Astrocyte (in vitro differentiated cells and primary cell): ENCODE results near the gene PTPRN2. TPM values are rescaled to one million over a fixed set of nuclear protein-coding genes. Genes with fewer than 3 reads are reported as not detected.

ENCODE experiments used
- DNase-seq: peaks from one replicate; pipeline ENCODE4 v3.0.0-alpha.2; 2010; ENCODE audit warnings: low read depth
- FAIRE-seq: peaks from 2 replicates; lab custom pipeline; 2011; peaks lifted over from hg19 to GRCh38; lab: Jason Lieb, UNC
- H2AFZ ChIP-seq: 2 replicates; pipeline ENCODE4 v1.6.0; 2012; ENCODE audit warnings: low read depth, low read length, inconsistent platforms
- H3K27ac ChIP-seq: 2 replicates; pipeline ENCODE4 v1.5.1; 2011; ENCODE audit warnings: low read depth, low read length, inconsistent platforms
- H3K27me3 ChIP-seq: 2 replicates; pipeline ENCODE4 v1.6.0; 2011; ENCODE audit warnings: low read length, inconsistent platforms; ENCODE audit not compliant: insufficient read depth
- H3K36me3 ChIP-seq: 2 replicates; pipeline ENCODE4 v1.5.1; 2011; ENCODE audit warnings: low read length, inconsistent platforms; ENCODE audit not compliant: insufficient read depth
- H3K4me1 ChIP-seq: 2 replicates; pipeline ENCODE4 v1.5.1; 2011; ENCODE audit warnings: low read length, inconsistent platforms; ENCODE audit not compliant: insufficient read depth
- H3K4me2 ChIP-seq: 2 replicates; pipeline ENCODE4 v1.6.0; 2012; ENCODE audit warnings: low read length, inconsistent platforms
- H3K4me3 ChIP-seq: 2 replicates; pipeline ENCODE4 v1.5.1; 2011; ENCODE audit warnings: low read depth, mild to moderate bottlenecking, low read length, inconsistent platforms; ENCODE audit not compliant: insufficient read depth
- H3K79me2 ChIP-seq: 2 replicates; pipeline ENCODE4 v1.6.0; 2012; ENCODE audit warnings: mild to moderate bottlenecking, low read length, inconsistent platforms; ENCODE audit not compliant: insufficient read depth
- H3K9ac ChIP-seq: 2 replicates; pipeline ENCODE4 v1.6.0; 2012; ENCODE audit warnings: mild to moderate bottlenecking, low read length, inconsistent platforms
- H3K9me3 ChIP-seq: 2 replicates; pipeline ENCODE4 v1.5.1; 2012; ENCODE audit warnings: low read depth, mild to moderate bottlenecking, low read length, inconsistent platforms; ENCODE audit not compliant: insufficient read depth
- H4K20me1 ChIP-seq: 2 replicates; pipeline ENCODE4 v1.6.0; 2012; ENCODE audit warnings: low read length, inconsistent platforms; ENCODE audit not compliant: insufficient read depth
- H3K27ac Mint-ChIP-seq: one replicate; pipeline ENCODE4 v1.8.0; 2021; ENCODE audit warnings: mild to moderate bottlenecking, mixed read lengths; ENCODE audit not compliant: unreplicated experiment
- H3K27me3 Mint-ChIP-seq: one replicate; pipeline ENCODE4 v1.8.0; 2021; ENCODE audit warnings: low read depth, mixed read lengths; ENCODE audit not compliant: unreplicated experiment
- H3K36me3 Mint-ChIP-seq: one replicate; pipeline ENCODE4 v1.8.0; 2021; ENCODE audit warnings: low read depth, mixed read lengths; ENCODE audit not compliant: unreplicated experiment
- H3K4me1 Mint-ChIP-seq: one replicate; pipeline ENCODE4 v1.8.0; 2021; ENCODE audit warnings: low read depth, mixed read lengths; ENCODE audit not compliant: unreplicated experiment
- H3K4me3 Mint-ChIP-seq: one replicate; pipeline ENCODE4 v1.8.0; 2021; ENCODE audit warnings: mild to moderate bottlenecking, moderate library complexity, mixed read lengths; ENCODE audit not compliant: unreplicated experiment
- H3K9me3 Mint-ChIP-seq: one replicate; pipeline ENCODE4 v1.8.0; 2021; ENCODE audit warnings: mild to moderate bottlenecking, mixed read lengths; ENCODE audit not compliant: unreplicated experiment
- CTCF ChIP-seq: IDR thresholded peaks from 2 replicates; pipeline ENCODE4 v1.5.1; 2011; ENCODE audit warnings: low read depth, mild to moderate bottlenecking, inconsistent platforms, low read length, moderate library complexity; ENCODE audit not compliant: insufficient read depth
- EZH2 ChIP-seq: IDR thresholded peaks from 2 replicates; pipeline ENCODE4 v1.6.1; 2012; ENCODE audit warnings: mild to moderate bottlenecking, low read length, inconsistent platforms; ENCODE audit not compliant: insufficient read depth
- total RNA-seq: library from RNA; stranded (reverse); gene quantifications from 2 replicates; pipeline ENCODE4 v1.2.1, GENCODE V29; 2021

PTPRN2 gene
- total RNA-seq, 1 donor from 2014 or later, result 0.09 TPM

GRCh38 chr7:157813741-157814661, 773.6 kb downstream of the PTPRN2 start:
- H3K9ac ChIP-seq, result no peak overlapping the region
- DNase-seq (no peak), FAIRE-seq (no peak)
- H3K27me3 ChIP-seq, result no peaks in the 10 kb centered on the region
- H2AFZ ChIP-seq, result no peak overlapping the region
- Mint-ChIP-seq H3K27ac (no peak overlapping the region), H3K27me3 (no peaks in the 10 kb centered on the region), H3K4me3 (no peak overlapping the region), H3K9me3 (peaks cover 25% of the 10 kb centered on the region), H3K36me3 (no peaks in the 10 kb centered on the region), H3K4me1 (no peaks in the 10 kb centered on the region)
- H3K4me1 ChIP-seq, result no peaks in the 10 kb centered on the region
- TF ChIP-seq EZH2 (no peak), CTCF (no peak)
- no peaks in the 10 kb centered on the region for H3K79me2 ChIP-seq
- no peaks in the 10 kb centered on the region for H3K36me3 ChIP-seq
- no peak overlapping the region for H3K4me3 ChIP-seq
- no peaks in the 10 kb centered on the region for H4K20me1 ChIP-seq
- no peaks in the 10 kb centered on the region for H3K9me3 ChIP-seq
- no peak overlapping the region for H3K27ac ChIP-seq
- H3K4me2 ChIP-seq, result no peak overlapping the region

GRCh38 chr7:157813053-157813452, 774.6 kb downstream of the PTPRN2 start:
- Mint-ChIP-seq H3K9me3 (peaks cover 25% of the 10 kb centered on the region), H3K36me3 (peaks cover 1% of the 10 kb centered on the region), H3K27me3 (no peaks in the 10 kb centered on the region), H3K27ac (no peak overlapping the region), H3K4me3 (no peak overlapping the region), H3K4me1 (no peaks in the 10 kb centered on the region)
- Histone ChIP-seq H3K4me3 (no peak overlapping the region), H3K4me2 (no peak overlapping the region), H3K79me2 (no peaks in the 10 kb centered on the region), H3K27me3 (no peaks in the 10 kb centered on the region), H3K9ac (no peak overlapping the region), H4K20me1 (no peaks in the 10 kb centered on the region), H3K9me3 (peaks cover 3% of the 10 kb centered on the region), H2AFZ (no peak overlapping the region), H3K4me1 (no peaks in the 10 kb centered on the region), H3K27ac (no peak overlapping the region), H3K36me3 (no peaks in the 10 kb centered on the region)
- no peak for DNase-seq
- TF ChIP-seq CTCF (no peak), EZH2 (no peak)
- no peak for FAIRE-seq

GRCh38 chr7:157811946-157812345, 775.7 kb downstream of the PTPRN2 start:
- TF ChIP-seq EZH2 (no peak), CTCF (no peak)
- peaks cover 5% of the 10 kb centered on the region for H3K4me1 ChIP-seq
- peaks cover 2% of the 10 kb centered on the region for H3K36me3 Mint-ChIP-seq
- H3K27me3 Mint-ChIP-seq, result no peaks in the 10 kb centered on the region
- no peak for FAIRE-seq
- H3K27ac ChIP-seq, result no peak overlapping the region
- no peak overlapping the region for H3K27ac Mint-ChIP-seq
- no peaks in the 10 kb centered on the region for H3K4me1 Mint-ChIP-seq
- H3K4me3 Mint-ChIP-seq, result no peak overlapping the region
- peaks cover 25% of the 10 kb centered on the region for H3K9me3 Mint-ChIP-seq
- H3K36me3 ChIP-seq, result no peaks in the 10 kb centered on the region
- H3K27me3 ChIP-seq, result no peaks in the 10 kb centered on the region
- H3K9ac ChIP-seq, result no peak overlapping the region
- H3K4me2 ChIP-seq, result no peak overlapping the region
- H2AFZ ChIP-seq, result no peak overlapping the region
- no peaks in the 10 kb centered on the region for H4K20me1 ChIP-seq
- peaks cover 6% of the 10 kb centered on the region for H3K9me3 ChIP-seq
- no peaks in the 10 kb centered on the region for H3K79me2 ChIP-seq
- no peak for DNase-seq
- no peak overlapping the region for H3K4me3 ChIP-seq
